OCI-LY7 (cell line): Measurements from ENCODE around the gene ATXN1L. TPM values are rescaled to one million over a fixed set of nuclear protein-coding genes. Genes with fewer than 3 reads are reported as not detected.

Source experiments
- Bru-seq: library from RNA; stranded (reverse); fragments of 400-500 nt; gene quantifications from one replicate; lab custom pipeline; 2021; lab: Mats Ljungman, UMichigan
- BruChase-seq, 2 experiments: library from RNA; stranded (reverse); fragments of 400-500 nt; gene quantifications; one replicate each; lab custom pipeline; 2021; lab: Mats Ljungman, UMichigan
- BruUV-seq: library from RNA; stranded (reverse); fragments of 400-500 nt; replicated peaks from 2 replicates; lab custom pipeline; 2021; lab: Mats Ljungman, UMichigan
- CTCF ChIA-PET: fragments of 300-600 bp; sonication (Branson Sonifier 250); formaldehyde crosslinking; loops from one replicate; lab custom pipeline; 2022; ENCODE audit warnings: antibody characterized with exemption; ENCODE audit not compliant: unreplicated experiment; lab: Charles Lee
- POLR2A ChIA-PET: fragments of 300-600 bp; sonication (Branson Sonifier 250); formaldehyde crosslinking; loops from one replicate; lab custom pipeline; 2022; ENCODE audit warnings: antibody characterized with exemption; lab: Charles Lee
- DNase-seq: peaks from one replicate; pipeline ENCODE4 v3.0.0-alpha.2; 2015; ENCODE audit warnings: low spot score
- H2AFZ ChIP-seq: fragments of 200-600 bp; sonication (generic), shearing (Covaris generic); 2 replicates; pipeline ENCODE4 v1.6.1; 2014; ENCODE audit warnings: mild to moderate bottlenecking, antibody characterized with exemption, low read length, moderate library complexity
- H3K27ac ChIP-seq: fragments of 200-600 bp; sonication (generic); 2 replicates; pipeline ENCODE4 v1.5.1; 2014; ENCODE audit warnings: mixed run types, low read depth, mild to moderate bottlenecking, moderate library complexity, low read length, inconsistent platforms; ENCODE audit not compliant: poor library complexity, severe bottlenecking
- H3K36me3 ChIP-seq: fragments of 200-600 bp; sonication (generic); 2 replicates; pipeline ENCODE4 v1.6.1; 2014; ENCODE audit warnings: mild to moderate bottlenecking, antibody characterized with exemption, low read length, moderate library complexity, mixed read lengths; ENCODE audit not compliant: insufficient read depth
- H3K4me1 ChIP-seq: fragments of 200-600 bp; sonication (generic); 2 replicates; pipeline ENCODE4 v1.5.1; 2014; ENCODE audit warnings: mild to moderate bottlenecking, low read length; ENCODE audit not compliant: insufficient read depth, poor library complexity, severe bottlenecking
- H3K4me2 ChIP-seq: fragments of 200-600 bp; sonication (generic); 2 replicates; pipeline ENCODE4 v1.6.1; 2014; ENCODE audit warnings: mild to moderate bottlenecking, low read length
- H3K4me3 ChIP-seq: fragments of 200-600 bp; sonication (generic); 2 replicates; pipeline ENCODE4 v1.5.1; 2014; ENCODE audit warnings: mild to moderate bottlenecking, low read depth, low read length; ENCODE audit not compliant: poor library complexity, severe bottlenecking
- H3K79me2 ChIP-seq: fragments of 200-600 bp; sonication (generic); 2 replicates; pipeline ENCODE4 v1.6.1; 2016; ENCODE audit warnings: low read depth, mild to moderate bottlenecking, low read length, moderate library complexity, mixed read lengths; ENCODE audit not compliant: insufficient read depth
- H3K9me2 ChIP-seq: fragments of 200-600 bp; sonication (generic); 2 replicates; pipeline ENCODE4 v1.6.1; 2016; ENCODE audit warnings: mild to moderate bottlenecking, low read length, mixed read lengths; ENCODE audit not compliant: insufficient read depth
- H3K9me3 ChIP-seq: fragments of 200-600 bp; sonication (generic); 2 replicates; pipeline ENCODE4 v1.6.1; 2014; ENCODE audit warnings: mild to moderate bottlenecking, mixed run types, low read length, mixed read lengths
- H4K20me1 ChIP-seq: fragments of 200-600 bp; sonication (generic); 2 replicates; pipeline ENCODE4 v1.6.1; 2014; ENCODE audit warnings: mild to moderate bottlenecking, antibody characterized with exemption, low read length, moderate library complexity, mixed read lengths; ENCODE audit not compliant: insufficient read depth
- EZH2phosphoT487 ChIP-seq: fragments of 200-600 bp; sonication (generic); IDR thresholded peaks from 2 replicates; pipeline ENCODE4 v1.6.1; 2018; ENCODE audit warnings: low read depth, borderline replicate concordance, mild to moderate bottlenecking, mixed run types, antibody characterized with exemption, low read length, moderate library complexity, mixed read lengths
- intact Hi-C: fragments of 100-400 bp; cut with micrococcal nuclease; formaldehyde crosslinking; loops from one replicate; pipeline ENCODE4 v1.10.0; 2022; ENCODE audit not compliant: unreplicated experiment
- long read RNA-seq: library from polyadenylated mRNA; stranded (forward); transcript quantifications from one replicate; pipeline ENCODE4 v2.0.0, GENCODE V29; 2022
- total RNA-seq, 2 experiments: library from RNA; depleted of rRNA in 1 of 2; stranded (reverse); fragments of >200 nt in 1 of 2; shearing (Covaris generic) in 1 of 2; gene quantifications; 2 replicates each; pipeline ENCODE4 v1.2.3, GENCODE V29; 2014 to 2022
- TF ChIP-seq, protein P1 (sequence below): fragments of 200-600 bp; sonication (generic); conservative IDR thresholded peaks from 2 replicates; pipeline ENCODE4 v1.5.1; 2014; ENCODE audit warnings: mild to moderate bottlenecking, antibody characterized with exemption, low read length, moderate library complexity, mixed read lengths

ATXN1L gene, protein sequence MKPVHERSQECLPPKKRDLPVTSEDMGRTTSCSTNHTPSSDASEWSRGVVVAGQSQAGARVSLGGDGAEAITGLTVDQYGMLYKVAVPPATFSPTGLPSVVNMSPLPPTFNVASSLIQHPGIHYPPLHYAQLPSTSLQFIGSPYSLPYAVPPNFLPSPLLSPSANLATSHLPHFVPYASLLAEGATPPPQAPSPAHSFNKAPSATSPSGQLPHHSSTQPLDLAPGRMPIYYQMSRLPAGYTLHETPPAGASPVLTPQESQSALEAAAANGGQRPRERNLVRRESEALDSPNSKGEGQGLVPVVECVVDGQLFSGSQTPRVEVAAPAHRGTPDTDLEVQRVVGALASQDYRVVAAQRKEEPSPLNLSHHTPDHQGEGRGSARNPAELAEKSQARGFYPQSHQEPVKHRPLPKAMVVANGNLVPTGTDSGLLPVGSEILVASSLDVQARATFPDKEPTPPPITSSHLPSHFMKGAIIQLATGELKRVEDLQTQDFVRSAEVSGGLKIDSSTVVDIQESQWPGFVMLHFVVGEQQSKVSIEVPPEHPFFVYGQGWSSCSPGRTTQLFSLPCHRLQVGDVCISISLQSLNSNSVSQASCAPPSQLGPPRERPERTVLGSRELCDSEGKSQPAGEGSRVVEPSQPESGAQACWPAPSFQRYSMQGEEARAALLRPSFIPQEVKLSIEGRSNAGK
- 12.5 and 12.8 TPM in 2 replicates for total RNA-seq (2014; rRNA removed; shearing (Covaris generic))
- 19.5 and 19.9 TPM in 2 replicates for total RNA-seq (2022)
- Bru-seq, nascent RNA = percentile 77 among the genes with signal in this experiment
- percentile 76 among the genes with signal in this experiment for BruChase-seq, experiment 1, labeled RNA remaining after a 6-hour chase
- percentile 95 among the genes with signal in this experiment for BruChase-seq, experiment 2, labeled RNA remaining after a 2-hour chase
- long read RNA-seq, full-length matches to known transcripts = 1 of 8 reads
- long read RNA-seq, partial matches to known transcripts = 0 of 8 reads
- long read RNA-seq, other reads (novel, unspliced or antisense) = 7 of 8 reads

DNA sequence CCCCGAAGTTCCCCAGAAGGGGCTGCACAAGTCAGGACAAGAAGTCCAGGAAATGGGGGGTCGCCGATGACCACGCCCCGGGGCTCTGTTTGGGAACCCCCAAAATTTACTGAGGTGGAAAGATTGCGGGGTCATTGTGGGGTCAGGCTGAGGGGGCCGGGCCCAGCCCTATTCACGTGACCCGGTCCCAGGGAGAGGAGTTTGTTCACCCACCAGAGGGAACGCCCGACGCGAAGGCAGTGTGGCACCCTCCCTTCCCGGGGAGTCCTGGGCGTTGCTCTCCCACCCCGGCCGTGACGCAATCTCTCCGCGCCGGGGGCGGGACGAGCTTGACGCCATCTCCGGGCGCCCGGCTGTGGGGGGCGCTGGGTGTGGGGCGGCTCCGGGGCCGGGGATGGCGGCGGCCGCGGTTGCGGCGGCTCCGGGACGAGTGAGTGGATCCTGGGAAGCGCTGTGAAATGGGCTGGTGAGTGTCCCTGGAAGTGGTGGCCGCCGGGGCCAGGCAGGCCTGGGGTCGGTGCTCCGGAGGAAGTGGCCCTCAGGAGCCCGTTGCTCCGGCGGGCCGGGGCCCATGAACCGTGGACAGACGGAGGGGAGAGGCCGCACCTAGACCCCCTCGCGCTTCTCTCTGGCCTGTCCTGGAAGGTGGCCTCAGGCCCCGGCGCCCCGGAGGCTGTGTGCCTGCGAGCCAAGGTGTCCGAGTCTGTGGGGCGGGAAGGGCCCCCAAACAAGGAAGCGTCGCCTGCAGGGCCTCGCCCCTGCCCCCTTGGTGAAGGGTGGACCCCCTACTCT, at the start of gene ATXN1L:
Gene ATXN1L, plus strand, starts transcription at position 338 of the 792 bp plus-strand sequence. CDS start 3,765 bp downstream, outside the sequence.
- Histone ChIP-seq H4K20me1 (no peaks in the 10 kb centered on the region), H3K9me2 (no peaks in the 10 kb centered on the region), H3K4me3 (peak within 1 kb of the TSS; percentile 89), H2AFZ (peak within 1 kb of the TSS; percentile 85), H3K4me1 (peaks cover 32% of the 10 kb centered on the region), H3K36me3 (peaks cover 28% of the 10 kb centered on the region), H3K27ac (peak within 1 kb of the TSS; percentile 18), H3K9me3 (no peaks in the 10 kb centered on the region), H3K4me2 (peak within 1 kb of the TSS; percentile 83), H3K79me2 (peaks cover 18% of the 10 kb centered on the region; the same call in 1 of the 2 replicates)
- TF ChIP-seq, protein P1, sequence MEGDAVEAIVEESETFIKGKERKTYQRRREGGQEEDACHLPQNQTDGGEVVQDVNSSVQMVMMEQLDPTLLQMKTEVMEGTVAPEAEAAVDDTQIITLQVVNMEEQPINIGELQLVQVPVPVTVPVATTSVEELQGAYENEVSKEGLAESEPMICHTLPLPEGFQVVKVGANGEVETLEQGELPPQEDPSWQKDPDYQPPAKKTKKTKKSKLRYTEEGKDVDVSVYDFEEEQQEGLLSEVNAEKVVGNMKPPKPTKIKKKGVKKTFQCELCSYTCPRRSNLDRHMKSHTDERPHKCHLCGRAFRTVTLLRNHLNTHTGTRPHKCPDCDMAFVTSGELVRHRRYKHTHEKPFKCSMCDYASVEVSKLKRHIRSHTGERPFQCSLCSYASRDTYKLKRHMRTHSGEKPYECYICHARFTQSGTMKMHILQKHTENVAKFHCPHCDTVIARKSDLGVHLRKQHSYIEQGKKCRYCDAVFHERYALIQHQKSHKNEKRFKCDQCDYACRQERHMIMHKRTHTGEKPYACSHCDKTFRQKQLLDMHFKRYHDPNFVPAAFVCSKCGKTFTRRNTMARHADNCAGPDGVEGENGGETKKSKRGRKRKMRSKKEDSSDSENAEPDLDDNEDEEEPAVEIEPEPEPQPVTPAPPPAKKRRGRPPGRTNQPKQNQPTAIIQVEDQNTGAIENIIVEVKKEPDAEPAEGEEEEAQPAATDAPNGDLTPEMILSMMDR = no peak
- TF ChIP-seq EZH2phosphoT487 = no peak
- BruUV-seq = TSS peak; percentile 72
- ChIA-PET CTCF (no interaction called here), POLR2A (interaction anchor here (0.7 to 0.8 kb wide), 2 partner anchors 39 to 118 kb away, joined by 3 read pairs; no protein-coding TSS in a partner anchor)
- peak; percentile 94 for DNase-seq
- intact Hi-C loops = loop anchor here (2.0 to 5.0 kb wide), 3 partner anchors 37 to 246 kb away; partner anchors contain the start of genes DHX38 and TXNL4B

DNA sequence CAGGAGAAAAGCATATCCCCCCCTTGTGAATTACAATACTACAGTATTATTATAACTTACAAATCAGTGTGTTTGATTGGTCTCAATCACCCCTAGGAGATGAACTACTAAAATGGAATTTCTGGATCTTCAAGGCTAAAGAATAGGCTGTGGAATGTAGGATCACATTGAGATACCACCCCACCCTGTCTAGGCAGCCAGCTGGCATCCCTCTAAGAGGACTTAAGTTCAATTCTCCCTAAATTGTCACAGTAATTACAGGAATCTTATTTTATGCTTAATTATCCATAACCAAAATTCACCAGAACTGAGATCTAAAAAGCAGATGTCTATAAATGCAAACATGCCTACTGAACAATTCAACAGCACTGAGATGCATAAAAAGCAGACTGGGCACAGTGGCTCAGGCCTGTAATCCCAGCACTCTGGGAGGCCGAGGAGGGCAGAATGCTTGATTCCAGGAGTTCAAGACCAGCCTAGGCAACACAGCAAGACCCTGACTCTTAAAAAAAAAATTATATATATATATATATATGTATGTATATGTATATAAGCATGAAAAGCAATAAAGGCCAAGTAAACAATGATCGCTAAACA, 49.2 kb upstream of the ATXN1L start:
- Histone ChIP-seq H3K4me2 (no peak overlapping the region), H4K20me1 (no peaks in the 10 kb centered on the region), H3K4me1 (no peaks in the 10 kb centered on the region), H3K36me3 (peaks cover 60% of the 10 kb centered on the region), H3K27ac (no peak overlapping the region), H3K9me3 (no peaks in the 10 kb centered on the region), H3K79me2 (peaks cover 89% of the 10 kb centered on the region), H3K9me2 (no peaks in the 10 kb centered on the region), H2AFZ (no peak overlapping the region), H3K4me3 (no peak overlapping the region)
- BruUV-seq = no TSS peak
- intact Hi-C loops = no loop called here
- TF ChIP-seq EZH2phosphoT487 = no peak
- TF ChIP-seq, protein P1 = no peak
- ChIA-PET POLR2A (no interaction called here), CTCF (no interaction called here)
- no peak for DNase-seq
